SU-DHL-6 (cell line): ENCODE data around the gene ARHGEF1.

Experiments used
- CTCF ChIP-seq: fragments of 200-600 bp; sonication (generic); IDR thresholded peaks from one replicate; pipeline ENCODE4 v1.5.1; 2017; ENCODE audit warnings: antibody characterized with exemption, mild to moderate bottlenecking, low read length, moderate library complexity; ENCODE audit not compliant: insufficient read depth, poor library complexity, severe bottlenecking
- EZH2phosphoT487 ChIP-seq: fragments of 200-600 bp; sonication (generic), shearing (Covaris generic); conservative IDR thresholded peaks from 2 replicates; pipeline ENCODE4 v1.6.1; 2018; ENCODE audit warnings: mild to moderate bottlenecking, antibody characterized with exemption, low read length, moderate library complexity, mixed read lengths

GRCh38 chr19:41853344-41853743, 29.6 kb upstream of the ARHGEF1 start:
- TF ChIP-seq CTCF (no peak), EZH2phosphoT487 (no peak)
